ENCODE measurements around the gene GIMAP4. TPM values are rescaled to one million over a fixed set of nuclear protein-coding genes. Genes with fewer than 3 reads are reported as not detected.
A peak's percentile ranks its signal among the peaks of the same experiment; 100 is the strongest.
"Not testable (repeated sequence)": the region's sequence is repeated elsewhere in the genome, so short reads cannot be mapped to it uniquely, and the experiment has no call there.

Gene GIMAP4
- total RNA-seq, 2 experiments from 2014 or later, result 311 to 335 TPM

- H3K27me3 Mint-ChIP-seq, result no peaks in the 10 kb centered on the region
- CTCF ChIA-PET, result interaction anchor here (0.6 to 0.9 kb wide), 2 partner anchors 17 to 58 kb away, joined by 3 read pairs; partner anchors contain the start of gene GIMAP4
- H3K9me3 Mint-ChIP-seq, result peaks cover 59% of the 10 kb centered on the region
- H3K4me1 Mint-ChIP-seq, result peaks cover 51% of the 10 kb centered on the region
- POLR2A ChIA-PET, result no interaction called here
- H3K4me3 Mint-ChIP-seq, result no peak overlapping the region
- H3K27ac Mint-ChIP-seq, result peak overlapping the region; percentile 52
- peaks cover 76% of the 10 kb centered on the region for H3K36me3 Mint-ChIP-seq (ENCODE audit: low read depth)
- no peak for DNase-seq
Observed at GRCh38 chr7:150585199-150585598, 18.0 kb downstream of the GIMAP4 start.

GRCh38 chr7:150586068-150586784 lies 19.0 kb downstream of the GIMAP4 start:
- no peak for DNase-seq

GRCh38 chr7:150586785-150587152 lies 19.6 kb downstream of the GIMAP4 start:
- H3K27ac Mint-ChIP-seq, result peak overlapping the region; percentile 36
- CTCF ChIA-PET, result interaction anchor here (0.9 to 1.7 kb wide), 4 partner anchors 14 to 138 kb away, joined by 3 to 4 read pairs (median 3); no protein-coding TSS in a partner anchor
- H3K27me3 Mint-ChIP-seq, result no peaks in the 10 kb centered on the region
- H3K4me1 Mint-ChIP-seq, result peaks cover 50% of the 10 kb centered on the region
- POLR2A ChIA-PET, result no interaction called here
- peak overlapping the region; percentile 8 for H3K4me3 Mint-ChIP-seq
- peaks cover 61% of the 10 kb centered on the region for H3K9me3 Mint-ChIP-seq
- H3K36me3 Mint-ChIP-seq (ENCODE audit: low read depth), result peaks cover 76% of the 10 kb centered on the region
- no peak for DNase-seq

More at GRCh38 chr7:150586068-150586784, 19.0 kb downstream of the GIMAP4 start:
- Mint-ChIP-seq H3K9me3 (peaks cover 59% of the 10 kb centered on the region), H3K4me3 (no peak overlapping the region), H3K36me3 (ENCODE audit: low read depth) (peaks cover 76% of the 10 kb centered on the region), H3K4me1 (peaks cover 51% of the 10 kb centered on the region), H3K27ac (peak overlapping the region; percentile 58), H3K27me3 (no peaks in the 10 kb centered on the region)
- CTCF ChIA-PET, result interaction anchor here (0.9 to 1.7 kb wide), 2 partner anchors 15 to 137 kb away, joined by 3 to 4 read pairs; no protein-coding TSS in a partner anchor
- POLR2A ChIA-PET, result no interaction called here

GRCh38 chr7:150587551-150587950 lies 20.4 kb downstream of the GIMAP4 start:
- H3K27ac Mint-ChIP-seq, result no peak overlapping the region
- H3K4me3 Mint-ChIP-seq, result no peak overlapping the region
- DNase-seq, result no peak
- peaks cover 50% of the 10 kb centered on the region for H3K4me1 Mint-ChIP-seq
- POLR2A ChIA-PET, result no interaction called here
- no peaks in the 10 kb centered on the region for H3K27me3 Mint-ChIP-seq
- CTCF ChIA-PET, result interaction anchor here (1.0 to 1.7 kb wide), 3 partner anchors 76 to 138 kb away, joined by 3 to 4 read pairs (median 3); no protein-coding TSS in a partner anchor
- H3K9me3 Mint-ChIP-seq, result peaks cover 63% of the 10 kb centered on the region
- H3K36me3 Mint-ChIP-seq (ENCODE audit: low read depth), result peaks cover 76% of the 10 kb centered on the region

DNA sequence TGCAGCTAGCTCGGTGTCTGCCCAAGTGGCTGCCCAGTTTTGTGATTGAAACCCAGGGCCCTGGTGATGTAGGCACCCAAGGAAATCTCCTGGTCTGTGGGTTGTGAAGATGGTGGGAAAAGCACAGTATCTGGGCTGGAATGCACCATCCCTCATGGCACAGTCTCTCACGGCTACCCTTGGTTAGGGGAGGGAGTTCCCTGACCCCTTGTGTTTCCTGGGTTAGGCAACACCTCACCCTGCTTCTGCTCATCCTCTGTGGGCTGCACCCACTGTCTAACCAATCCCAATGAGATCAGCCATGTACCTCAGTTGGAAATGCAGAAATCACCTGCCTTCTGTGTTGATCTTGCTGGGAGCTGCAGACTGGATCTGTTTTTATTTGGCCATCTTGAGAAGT lies 27.6 kb downstream of the GIMAP4 start:
- Mint-ChIP-seq H3K4me1 (peaks cover 28% of the 10 kb centered on the region), H3K27me3 (no peaks in the 10 kb centered on the region), H3K4me3 (no peak overlapping the region), H3K36me3 (ENCODE audit: low read depth) (peaks cover 76% of the 10 kb centered on the region), H3K9me3 (peaks cover 66% of the 10 kb centered on the region), H3K27ac (no peak overlapping the region)
- ChIA-PET CTCF (interaction anchor here (0.6 to 1.0 kb wide), 2 partner anchors 55 to 93 kb away, joined by 3 to 4 read pairs; no protein-coding TSS in a partner anchor), POLR2A (no interaction called here)
- no peak for DNase-seq

DNA sequence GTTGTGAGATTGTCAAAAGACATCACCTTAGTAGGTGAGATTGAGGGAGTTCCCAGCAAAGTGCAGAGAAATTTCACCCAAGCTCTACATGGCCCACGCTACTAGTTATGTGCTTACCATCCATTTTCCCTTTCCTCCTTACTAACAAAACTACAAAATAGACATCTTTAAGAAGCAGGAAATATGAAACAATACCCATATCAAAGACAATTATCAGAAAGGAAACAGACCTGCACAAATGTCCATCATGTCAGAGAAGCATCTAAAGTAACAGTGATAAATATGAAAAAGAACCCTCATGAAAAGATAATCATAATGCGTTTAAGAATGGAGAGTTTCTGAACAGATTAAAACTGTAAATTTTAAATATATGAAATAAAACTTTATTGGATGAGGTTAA lies 28.2 kb downstream of the GIMAP4 start:
- H3K9me3 Mint-ChIP-seq, result peaks cover 67% of the 10 kb centered on the region
- H3K4me3 Mint-ChIP-seq, result no peak overlapping the region
- peaks cover 76% of the 10 kb centered on the region for H3K36me3 Mint-ChIP-seq (ENCODE audit: low read depth)
- no peak for DNase-seq
- H3K27me3 Mint-ChIP-seq, result no peaks in the 10 kb centered on the region
- POLR2A ChIA-PET, result no interaction called here
- CTCF ChIA-PET, result no interaction called here
- no peak overlapping the region for H3K27ac Mint-ChIP-seq
- peaks cover 27% of the 10 kb centered on the region for H3K4me1 Mint-ChIP-seq

GRCh38 chr7:150603600-150603999 lies 36.4 kb downstream of the GIMAP4 start:
- peak overlapping the region; percentile 82 for H3K27ac Mint-ChIP-seq
- CTCF ChIA-PET, result not testable (repeated sequence)

DNA sequence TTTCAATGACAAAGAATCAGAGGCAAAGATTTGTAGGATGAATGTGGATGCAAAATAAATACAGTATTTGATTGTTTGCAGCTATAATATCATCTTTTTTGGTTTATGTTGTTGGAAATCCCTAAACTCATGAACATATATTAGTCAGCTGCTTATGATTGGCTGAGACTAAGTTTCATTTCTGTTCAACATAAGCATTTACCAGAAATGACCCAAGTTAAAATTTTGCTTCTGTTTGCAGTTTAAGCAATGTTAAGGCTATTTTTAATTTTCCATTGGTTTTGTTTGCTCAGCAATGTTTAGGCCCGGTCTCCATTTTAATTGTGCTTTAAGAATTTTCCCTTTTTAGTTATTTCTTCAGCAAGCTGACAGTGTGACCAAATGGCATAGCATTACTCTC lies 43.0 kb downstream of the GIMAP4 start:
- H3K27ac Mint-ChIP-seq, result peak overlapping the region; percentile 71
- CTCF ChIA-PET, result interaction anchor here (0.8 to 2.5 kb wide), 7 partner anchors 9 to 161 kb away, joined by 3 to 5 read pairs (median 3); no protein-coding TSS in a partner anchor
- POLR2A ChIA-PET, result no interaction called here

More at GRCh38 chr7:150603600-150603999, 36.4 kb downstream of the GIMAP4 start:
- Mint-ChIP-seq H3K9me3 (peaks cover 39% of the 10 kb centered on the region), H3K4me3 (peak overlapping the region; percentile 12), H3K4me1 (peaks cover 57% of the 10 kb centered on the region), H3K36me3 (ENCODE audit: low read depth) (peaks cover 72% of the 10 kb centered on the region)
- POLR2A ChIA-PET, DNase-seq, H3K27me3 Mint-ChIP-seq: not testable (repeated sequence)

GRCh38 chr7:150612925-150613324 lies 45.7 kb downstream of the GIMAP4 start:
- peaks cover 65% of the 10 kb centered on the region for H3K36me3 Mint-ChIP-seq (ENCODE audit: low read depth)
- peak overlapping the region; percentile 4 for H3K27ac Mint-ChIP-seq
- CTCF ChIA-PET, result interaction anchor here (1.0 to 1.5 kb wide), 2 partner anchors 9 to 19 kb away, joined by 4 read pairs; partner anchors contain the start of gene GIMAP6
- H3K27me3 Mint-ChIP-seq, result no peaks in the 10 kb centered on the region
- peaks cover 68% of the 10 kb centered on the region for H3K4me1 Mint-ChIP-seq
- POLR2A ChIA-PET, result interaction anchor here (0.6 kb wide), 1 partner anchor 137 kb away, joined by 6 read pairs; no protein-coding TSS in a partner anchor
- peaks cover 54% of the 10 kb centered on the region for H3K9me3 Mint-ChIP-seq
- H3K4me3 Mint-ChIP-seq, result no peak overlapping the region
- DNase-seq, result no peak

More for the DNA sequence above, 43.0 kb downstream of the GIMAP4 start:
- H3K9me3 Mint-ChIP-seq, result peaks cover 58% of the 10 kb centered on the region
- H3K4me3 Mint-ChIP-seq, result no peak overlapping the region
- H3K36me3 Mint-ChIP-seq (ENCODE audit: low read depth), result peaks cover 75% of the 10 kb centered on the region
- DNase-seq, result no peak
- peaks cover 73% of the 10 kb centered on the region for H3K4me1 Mint-ChIP-seq
- H3K27me3 Mint-ChIP-seq, result no peaks in the 10 kb centered on the region

GRCh38 chr7:150613880-150614279 lies 46.7 kb downstream of the GIMAP4 start:
- Mint-ChIP-seq H3K36me3 (ENCODE audit: low read depth) (peaks cover 64% of the 10 kb centered on the region), H3K27me3 (no peaks in the 10 kb centered on the region), H3K9me3 (peaks cover 56% of the 10 kb centered on the region), H3K27ac (peak overlapping the region; percentile 71), H3K4me1 (peaks cover 66% of the 10 kb centered on the region), H3K4me3 (no peak overlapping the region)
- ChIA-PET CTCF (interaction anchor here (1.2 to 1.9 kb wide), 2 partner anchors 12 to 18 kb away, joined by 3 to 5 read pairs; partner anchors contain the start of gene GIMAP6), POLR2A (no interaction called here)
- no peak for DNase-seq

- peaks cover 64% of the 10 kb centered on the region for H3K4me1 Mint-ChIP-seq
- DNase-seq, H3K27me3 Mint-ChIP-seq, POLR2A ChIA-PET: not testable (repeated sequence)
- H3K27ac Mint-ChIP-seq, result peak overlapping the region; percentile 71
- peaks cover 56% of the 10 kb centered on the region for H3K9me3 Mint-ChIP-seq
- peak overlapping the region; percentile 6 for H3K4me3 Mint-ChIP-seq
- H3K36me3 Mint-ChIP-seq (ENCODE audit: low read depth), result peaks cover 64% of the 10 kb centered on the region
- CTCF ChIA-PET, result interaction anchor here (1.2 to 1.9 kb wide), 3 partner anchors 11 to 165 kb away, joined by 3 to 5 read pairs (median 3); partner anchors contain the start of gene GIMAP6
Observed at GRCh38 chr7:150614426-150614825, 47.2 kb downstream of the GIMAP4 start.

- H3K36me3 Mint-ChIP-seq (ENCODE audit: low read depth), result peaks cover 63% of the 10 kb centered on the region
- DNase-seq, H3K4me3 Mint-ChIP-seq, POLR2A ChIA-PET, H3K27me3 Mint-ChIP-seq: not testable (repeated sequence)
- H3K9me3 Mint-ChIP-seq, result peaks cover 55% of the 10 kb centered on the region
- CTCF ChIA-PET, result interaction anchor here (1.2 to 1.9 kb wide), 4 partner anchors 9 to 166 kb away, joined by 3 to 5 read pairs (median 4); partner anchors contain the start of gene GIMAP6
- H3K4me1 Mint-ChIP-seq, result peaks cover 63% of the 10 kb centered on the region
- H3K27ac Mint-ChIP-seq, result peak overlapping the region; percentile 71
Observed at GRCh38 chr7:150615221-150615755, 48.1 kb downstream of the GIMAP4 start.

DNA sequence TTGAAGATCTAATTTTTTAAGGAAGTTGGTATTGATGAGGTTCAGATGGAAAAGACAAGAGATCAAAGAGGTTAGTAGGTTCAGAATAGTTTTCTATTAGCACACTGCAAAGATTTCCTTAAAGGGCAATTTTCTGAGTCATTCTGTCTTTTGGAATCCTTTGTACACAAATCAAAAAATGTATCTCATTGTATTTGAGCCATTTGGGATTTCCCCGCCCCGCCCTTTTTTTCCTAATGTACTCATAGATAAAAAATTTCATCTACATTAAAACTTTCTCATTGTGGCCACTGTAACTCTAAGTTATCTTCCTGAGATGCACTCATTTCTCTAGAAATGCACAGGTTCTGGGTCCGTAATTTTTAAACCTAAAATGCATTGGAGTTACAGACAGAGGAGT lies 52.9 kb downstream of the GIMAP4 start:
- Mint-ChIP-seq H3K9me3 (peaks cover 31% of the 10 kb centered on the region), H3K36me3 (ENCODE audit: low read depth) (peaks cover 49% of the 10 kb centered on the region), H3K4me3 (no peak overlapping the region), H3K4me1 (peaks cover 63% of the 10 kb centered on the region), H3K27me3 (no peaks in the 10 kb centered on the region), H3K27ac (peak overlapping the region; percentile 74)
- ChIA-PET POLR2A (interaction anchor here (0.8 kb wide), 1 partner anchor 53 kb away, joined by 3 read pairs; the partner anchor contains the start of gene GIMAP4), CTCF (interaction anchor here (0.9 to 2.4 kb wide), 3 partner anchors 14 to 171 kb away, joined by 3 to 8 read pairs (median 3); no protein-coding TSS in a partner anchor)
- DNase-seq, result no peak
